ENCODE results near the gene KCNQ1.

- TF ChIP-seq MAX (IDR thresholded peaks at IDR 0.05; ENCODE audit: insufficient read depth, insufficient read length) (no peak), POLR2A (IDR thresholded peaks at IDR 0.05; ENCODE audit: low read depth, low read length) (no peak), FOS (IDR thresholded peaks at IDR 0.05; ENCODE audit: borderline replicate concordance, insufficient read depth, low read length) (no peak), EZH2 (IDR thresholded peaks at IDR 0.05; ENCODE audit: borderline replicate concordance, low read depth, low read length, severe bottlenecking) (no peak), CTCF (IDR thresholded peaks at IDR 0.05; ENCODE audit: extremely low read depth in 1 of 2, insufficient read depth in 1 of 2, low read depth in 1 of 2, low read length in 2 of 2) (no peak), JUN (IDR thresholded peaks at IDR 0.05; ENCODE audit: borderline replicate concordance, insufficient read depth, insufficient read length, low read depth) (no peak), GATA2 (IDR thresholded peaks at IDR 0.05; ENCODE audit: insufficient read depth, insufficient read length, low read depth, low read length) (no peak), POLR2AphosphoS5 (IDR thresholded peaks at IDR 0.05; ENCODE audit: insufficient read depth, low read depth, low read length) (no peak)
Observed at GRCh38 chr11:2574553-2575535, 130.0 kb downstream of the KCNQ1 start.
